HCT116 (cell line): ENCODE data around the gene WSCD2. TPM values are rescaled to one million over a fixed set of nuclear protein-coding genes. Genes with fewer than 3 reads are reported as not detected.

ENCODE experiments used
- ATAC-seq: fragments of 200-7000 bp; cut with Tn5 transposase; 2 replicates; pipeline ENCODE4 v1.9.1; 2020; ENCODE audit warnings: mild to moderate bottlenecking, moderate library complexity
- BruUV-seq: library from RNA; stranded (reverse); fragments of 400-500 nt; replicated peaks from 2 replicates; lab custom pipeline; 2021; lab: Mats Ljungman, UMichigan
- CTCF ChIA-PET: fragments of 300-600 bp; sonication (Branson Sonifier 250); formaldehyde crosslinking; loops from one replicate; lab custom pipeline; 2021; ENCODE audit warnings: antibody characterized with exemption; lab: Charles Lee
- POLR2A ChIA-PET: fragments of 300-600, 350-600 bp; sonication (Branson Sonifier 250); formaldehyde crosslinking; loops from one replicate; lab custom pipeline; 2021; ENCODE audit warnings: antibody characterized with exemption; lab: Charles Lee
- RAD21 ChIA-PET, 2 experiments: fragments of 300-600 bp; sonication (Branson Sonifier 250); formaldehyde crosslinking; loops; one replicate each; lab custom pipeline; 2023; ENCODE audit warnings: low total read pairs in 2 of 2; ENCODE audit not compliant: uncharacterized antibody in 2 of 2, unreplicated experiment in 2 of 2, low non-redundant PET in 1 of 2; lab: Charles Lee
- DNase-seq: peaks from one replicate; pipeline ENCODE4 v3.0.0-alpha.2; 2010; ENCODE audit warnings: low read depth, low spot score
- H2AFZ ChIP-seq: fragments of 200-600 bp; shearing (Covaris generic), sonication (generic); 2 replicates; pipeline ENCODE4 v1.6.1; 2017; ENCODE audit warnings: low read depth, mixed run types, mixed read lengths, antibody characterized with exemption, low read length; ENCODE audit not compliant: poor library complexity, severe bottlenecking
- H3K27ac ChIP-seq: 2 replicates; pipeline ENCODE4 v1.5.1; 2012; ENCODE audit warnings: low read depth, low read length
- H3K27me3 ChIP-seq: fragments of 200-600 bp; sonication (generic); 2 replicates; pipeline ENCODE4 v1.6.1; 2016; ENCODE audit warnings: mixed run types, low read length, mixed read lengths; ENCODE audit not compliant: insufficient read depth
- H3K36me3 ChIP-seq, 2 experiments: fragments of 200-500 bp in 1 of 2; fragments of 200-600 bp in 1 of 2; sonication (Bioruptor generic) in 1 of 2; sonication (generic) in 1 of 2; 2 replicates each; pipeline versions ENCODE4 v1.5.1 to v1.6.1; 2014 to 2016; ENCODE audit warnings: low read length in 2 of 2, inconsistent platforms in 1 of 2, mixed read lengths in 1 of 2, mixed run types in 1 of 2; ENCODE audit not compliant: insufficient read depth in 2 of 2, control insufficient read depth in 1 of 2
- H3K4me1 ChIP-seq, 2 experiments: fragments of 200-600 bp in 1 of 2; sonication (generic) in 1 of 2; 2 replicates each; pipeline versions ENCODE4 v1.5.1 to v1.6.1; 2012 to 2017; ENCODE audit warnings: low read length in 2 of 2, inconsistent platforms in 1 of 2, mild to moderate bottlenecking in 1 of 2, mixed read lengths in 1 of 2, mixed run types in 1 of 2, moderate library complexity in 1 of 2; ENCODE audit not compliant: insufficient read depth in 2 of 2, control insufficient read depth in 1 of 2
- H3K4me2 ChIP-seq: fragments of 200-600 bp; sonication (generic); 2 replicates; pipeline ENCODE4 v1.6.1; 2017; ENCODE audit warnings: mixed run types, low read length, mixed read lengths
- H3K4me3 ChIP-seq, 2 experiments: fragments of 200-600 bp in 1 of 2; sonication (generic) in 1 of 2; replicated peaks in 1 of 2; 2 replicates each; pipeline ENCODE4 v1.5.1; 2011 to 2016; ENCODE audit warnings: low read length in 2 of 2, control low read depth in 1 of 2, low read depth in 1 of 2, mild to moderate bottlenecking in 1 of 2, mixed read lengths in 1 of 2, mixed run types in 1 of 2
- H3K79me2 ChIP-seq: fragments of 200-600 bp; sonication (generic); 2 replicates; pipeline ENCODE4 v1.6.1; 2017; ENCODE audit warnings: mild to moderate bottlenecking, mixed run types, low read length, moderate library complexity, mixed read lengths; ENCODE audit not compliant: insufficient read depth
- H3K9ac ChIP-seq: fragments of 200-600 bp; sonication (generic); 2 replicates; pipeline ENCODE4 v1.6.1; 2016; ENCODE audit warnings: low read length, mixed read lengths
- H3K9me2 ChIP-seq: fragments of 200-600 bp; sonication (generic), shearing (Covaris generic); 2 replicates; pipeline ENCODE4 v1.6.1; 2017; ENCODE audit warnings: mixed run types, mild to moderate bottlenecking, moderate library complexity; ENCODE audit not compliant: insufficient read depth
- H3K9me3 ChIP-seq, 2 experiments: fragments of 200-500 bp in 1 of 2; fragments of 200-600 bp in 1 of 2; sonication (Bioruptor generic) in 1 of 2; sonication (generic) in 1 of 2; 2 replicates each; pipeline ENCODE4 v1.6.1; 2014 to 2017; ENCODE audit warnings: low read length in 2 of 2, mixed read lengths in 2 of 2, inconsistent platforms in 1 of 2, low read depth in 1 of 2, mild to moderate bottlenecking in 1 of 2, mixed run types in 1 of 2, moderate library complexity in 1 of 2; ENCODE audit not compliant: control insufficient read depth in 1 of 2, insufficient read depth in 1 of 2
- H4K20me1 ChIP-seq: fragments of 200-600 bp; sonication (generic), shearing (Covaris generic); 2 replicates; pipeline ENCODE4 v1.6.1; 2017; ENCODE audit warnings: mixed run types, mild to moderate bottlenecking, moderate library complexity; ENCODE audit not compliant: insufficient read depth
- CBX3 ChIP-seq: IDR thresholded peaks from 2 replicates; pipeline ENCODE4 v1.6.1; 2012; ENCODE audit warnings: low read depth
- CTCF ChIP-seq, 3 experiments: fragments of 200-600 bp in 1 of 3; sonication (generic) in 1 of 3; IDR thresholded peaks in 2 of 3; conservative IDR thresholded peaks in 1 of 3; 2 replicates each; pipeline ENCODE4 v1.5.1; 2012 to 2017; ENCODE audit warnings: low read depth in 2 of 3, low read length in 2 of 3, antibody characterized with exemption in 1 of 3, borderline replicate concordance in 1 of 3, control low read depth in 1 of 3, mild to moderate bottlenecking in 1 of 3, mixed read lengths in 1 of 3, mixed run types in 1 of 3, moderate library complexity in 1 of 3; ENCODE audit not compliant: insufficient read depth in 1 of 3
- EZH2phosphoT487 ChIP-seq: fragments of 200-600 bp; IDR thresholded peaks from 2 replicates; pipeline ENCODE4 v1.6.1; 2018; ENCODE audit warnings: antibody characterized with exemption, borderline replicate concordance
- MAX ChIP-seq: IDR thresholded peaks from 2 replicates; pipeline ENCODE4 v1.6.1; 2012
- ZBTB33 ChIP-seq: IDR thresholded peaks from 2 replicates; pipeline ENCODE4 v1.6.1; 2011; ENCODE audit warnings: mild to moderate bottlenecking, low read length, moderate library complexity; ENCODE audit not compliant: insufficient replicate concordance; ENCODE audit errors: extremely low read depth
- intact Hi-C: fragments of 100-400 bp; cut with micrococcal nuclease; formaldehyde crosslinking; loops from 2 replicates; pipeline ENCODE4 v1.10.0; 2022
- total RNA-seq: library from RNA; stranded (reverse); gene quantifications from one replicate; pipeline ENCODE4 v1.2.1, GENCODE V29; 2021; ENCODE audit not compliant: unreplicated experiment

Gene WSCD2
- total RNA-seq, 1 experiment from 2014 or later = 0.05 TPM

GRCh38 chr12:108167974-108168373 is 38.9 kb downstream of the WSCD2 start:
- ATAC-seq (no peak), DNase-seq (no peak)
- Histone ChIP-seq H3K4me3 (no peak overlapping the region), H3K9me2 (no peaks in the 10 kb centered on the region), H3K9ac (no peak overlapping the region), H3K4me1 (no peaks in the 10 kb centered on the region), H3K4me2 (no peak overlapping the region), H3K27ac (no peak overlapping the region), H3K79me2 (no peaks in the 10 kb centered on the region), H2AFZ (no peak overlapping the region), H3K9me3 (no peaks in the 10 kb centered on the region), H4K20me1 (no peaks in the 10 kb centered on the region), H3K36me3 (no peaks in the 10 kb centered on the region), H3K27me3 (peaks cover 66% of the 10 kb centered on the region)
- no TSS peak for BruUV-seq
- intact Hi-C loops = no loop called here
- CTCF ChIA-PET = no interaction called here
- POLR2A ChIA-PET = no interaction called here
- TF ChIP-seq ZBTB33 (no peak), CTCF (IDR thresholded peaks at IDR 0.05 in 2 of 3, conservative IDR thresholded peaks at IDR 0.05 in 1 of 3; ENCODE audit: borderline replicate concordance in 1 of 3, insufficient read depth in 1 of 3, low read depth in 2 of 3, low read length in 2 of 3) (no peak), CBX3 (no peak)
- RAD21 ChIA-PET = no interaction called here

GRCh38 chr12:108169708-108170107 is 40.6 kb downstream of the WSCD2 start:
- Histone ChIP-seq H3K27ac (no peak overlapping the region), H3K9me2 (no peaks in the 10 kb centered on the region), H2AFZ (no peak overlapping the region), H3K27me3 (peaks cover 59% of the 10 kb centered on the region), H3K4me1 (no peaks in the 10 kb centered on the region), H4K20me1 (no peaks in the 10 kb centered on the region), H3K9me3 (no peaks in the 10 kb centered on the region), H3K4me3 (no peak overlapping the region), H3K79me2 (no peaks in the 10 kb centered on the region), H3K9ac (no peak overlapping the region), H3K4me2 (no peak overlapping the region), H3K36me3 (no peaks in the 10 kb centered on the region)
- CTCF ChIA-PET = no interaction called here
- BruUV-seq = no TSS peak
- intact Hi-C loops = no loop called here
- RAD21 ChIA-PET = no interaction called here
- POLR2A ChIA-PET = no interaction called here
- DNase-seq = no peak
- TF ChIP-seq EZH2phosphoT487 (no peak), MAX (no peak)
- ATAC-seq = no peak
